RCC 7860 (cell line): ENCODE results near the gene HS3ST6.
"Not testable (repeated sequence)": the region's sequence is repeated elsewhere in the genome, so short reads cannot be mapped to it uniquely, and the experiment has no call there.

Source experiments
- DNase-seq: peaks from one replicate; pipeline ENCODE4 v3.0.0-alpha.2; 2015; ENCODE audit warnings: low spot score
- FAIRE-seq: peaks from 2 replicates; lab custom pipeline; 2012; peaks lifted over from hg19 to GRCh38; lab: Jason Lieb, UNC

The HS3ST6 gene

GRCh38 chr16:1909561-1910231 lies 8.5 kb downstream of the HS3ST6 start:
- no peak for FAIRE-seq
- no peak for DNase-seq

- no peak for DNase-seq
- no peak for FAIRE-seq
Observed at GRCh38 chr16:1908983-1909382, 9.2 kb downstream of the HS3ST6 start.

GRCh38 chr16:1908184-1908583 lies 10.0 kb downstream of the HS3ST6 start:
- no peak for DNase-seq
- FAIRE-seq = no peak

- DNase-seq (no peak), FAIRE-seq (no peak)
Observed at GRCh38 chr16:1907226-1907860, 10.9 kb downstream of the HS3ST6 start.

GRCh38 chr16:1906846-1907165 lies 11.4 kb downstream of the HS3ST6 start:
- FAIRE-seq (no peak), DNase-seq (no peak)

- no peak for FAIRE-seq
- DNase-seq = no peak
Observed at GRCh38 chr16:1906055-1906845, 12.0 kb downstream of the HS3ST6 start.

- DNase-seq = no peak
- no peak for FAIRE-seq
Observed at GRCh38 chr16:1903845-1904840, 14.1 kb downstream of the HS3ST6 start.

GRCh38 chr16:1903220-1903574 lies 15.0 kb downstream of the HS3ST6 start:
- DNase-seq (no peak), FAIRE-seq (no peak)

- no peak for FAIRE-seq
Observed at GRCh38 chr16:1902547-1903219, 15.5 kb downstream of the HS3ST6 start.

GRCh38 chr16:1900452-1900774 lies 17.8 kb downstream of the HS3ST6 start:
- FAIRE-seq = no peak
- no peak for DNase-seq

More at GRCh38 chr16:1902547-1903219, 15.5 kb downstream of the HS3ST6 start:
- no peak for DNase-seq

- DNase-seq = no peak
- no peak for FAIRE-seq
Observed at GRCh38 chr16:1899641-1900451, 18.4 kb downstream of the HS3ST6 start.

GRCh38 chr16:1897692-1898091 lies 20.5 kb downstream of the HS3ST6 start:
- DNase-seq, FAIRE-seq: not testable (repeated sequence)

GRCh38 chr16:1895949-1896675 lies 22.1 kb downstream of the HS3ST6 start:
- no peak for FAIRE-seq
- no peak for DNase-seq

GRCh38 chr16:1895068-1895467 lies 23.1 kb downstream of the HS3ST6 start:
- DNase-seq (no peak), FAIRE-seq (no peak)

- no peak for DNase-seq
Observed at GRCh38 chr16:1890708-1891050, 27.5 kb downstream of the HS3ST6 start.

GRCh38 chr16:1890024-1890707 lies 28.0 kb downstream of the HS3ST6 start:
- FAIRE-seq (no peak), DNase-seq (no peak)

More at GRCh38 chr16:1890708-1891050, 27.5 kb downstream of the HS3ST6 start:
- FAIRE-seq = no peak

GRCh38 chr16:1887711-1888354 lies 30.4 kb downstream of the HS3ST6 start:
- DNase-seq (no peak), FAIRE-seq (no peak)

GRCh38 chr16:1884889-1885288 lies 33.3 kb downstream of the HS3ST6 start:
- FAIRE-seq (no peak), DNase-seq (no peak)
